Gastroesophageal sphincter (tissue), 4 donors: Measurements from ENCODE around the gene MEF2A. TPM values are rescaled to one million over a fixed set of nuclear protein-coding genes. Genes with fewer than 3 reads are reported as not detected.

Experiments used
- ATAC-seq: fragments of 150-250 bp; one replicate; pipeline ENCODE4 v1.9.1; 2016; ENCODE audit warnings: mild to moderate bottlenecking, moderate library complexity
- H3K27ac ChIP-seq, 4 donors: fragments of 200-600 bp; sonication (generic) in 3 of 4; 1 replicate in 3 of 4; 2 replicates in 1 of 4; pipeline ENCODE4 v1.5.1; 2016 to 2019
- H3K27me3 ChIP-seq: fragments of 200-600 bp; sonication (generic); one replicate; pipeline ENCODE4 v1.5.1; 2019
- H3K36me3 ChIP-seq, 2 donors: fragments of 200-600 bp; sonication (generic); one replicate each; pipeline ENCODE4 v1.5.1; 2019; ENCODE audit warnings: control low read depth in 1 of 2
- H3K4me1 ChIP-seq, 3 donors: fragments of 200-600 bp; sonication (generic); 1 replicate in 2 of 3; 2 replicates in 1 of 3; pipeline ENCODE4 v1.5.1; 2016 to 2019; ENCODE audit warnings: control low read depth in 2 of 3
- H3K4me3 ChIP-seq, 2 donors: fragments of 200-600 bp; sonication (generic); one replicate each; pipeline ENCODE4 v1.5.1; 2019; ENCODE audit warnings: mild to moderate bottlenecking in 1 of 2, moderate library complexity in 1 of 2
- H3K9me3 ChIP-seq, 3 donors: fragments of 200-600 bp; sonication (generic); one replicate each; pipeline ENCODE4 v1.5.1; 2017 to 2019; ENCODE audit warnings: control low read depth in 2 of 3
- EP300 ChIP-seq: sonication (generic); formaldehyde crosslinking; IDR thresholded peaks from one replicate; pipeline ENCODE4 v1.6.1; 2017; ENCODE audit warnings: antibody characterized with exemption, mild to moderate bottlenecking
- POLR2A ChIP-seq, 2 donors: fragments of 450-650 bp; IDR thresholded peaks; one replicate each; pipeline ENCODE4 v1.6.1; 2017; ENCODE audit warnings: antibody characterized with exemption in 2 of 2, mild to moderate bottlenecking in 2 of 2, moderate library complexity in 1 of 2
- POLR2AphosphoS5 ChIP-seq: sonication (generic); formaldehyde crosslinking; IDR thresholded peaks from one replicate; pipeline ENCODE4 v1.6.1; 2017; ENCODE audit warnings: antibody characterized with exemption
- WGBS, 2 donors: methylation state at CpG; one replicate each; pipeline ENCODE4 v1.1.5; 2018; ENCODE audit warnings: low coverage in 1 of 2; 5-methylcytosine and 5-hydroxymethylcytosine counted together
- total RNA-seq, 4 donors: library from RNA; depleted of rRNA; stranded (reverse); fragments of >200 nt; gene quantifications; one replicate each; pipeline ENCODE4 v1.1.0, GENCODE V29; 2016
- TF ChIP-seq, protein P1 (sequence below), 4 experiments: fragments of 200-600 bp in 2 of 4; fragments of 450-650 bp in 2 of 4; sonication (generic) in 1 of 4; IDR thresholded peaks; one replicate each; pipeline ENCODE4 v1.5.1; 2017 to 2019; ENCODE audit warnings: antibody characterized with exemption in 4 of 4, mild to moderate bottlenecking in 2 of 4, moderate library complexity in 2 of 4

Gene MEF2A
- total RNA-seq, 4 donors from 2014 or later, result 68.8 to 133 (median 95.7) TPM

DNA sequence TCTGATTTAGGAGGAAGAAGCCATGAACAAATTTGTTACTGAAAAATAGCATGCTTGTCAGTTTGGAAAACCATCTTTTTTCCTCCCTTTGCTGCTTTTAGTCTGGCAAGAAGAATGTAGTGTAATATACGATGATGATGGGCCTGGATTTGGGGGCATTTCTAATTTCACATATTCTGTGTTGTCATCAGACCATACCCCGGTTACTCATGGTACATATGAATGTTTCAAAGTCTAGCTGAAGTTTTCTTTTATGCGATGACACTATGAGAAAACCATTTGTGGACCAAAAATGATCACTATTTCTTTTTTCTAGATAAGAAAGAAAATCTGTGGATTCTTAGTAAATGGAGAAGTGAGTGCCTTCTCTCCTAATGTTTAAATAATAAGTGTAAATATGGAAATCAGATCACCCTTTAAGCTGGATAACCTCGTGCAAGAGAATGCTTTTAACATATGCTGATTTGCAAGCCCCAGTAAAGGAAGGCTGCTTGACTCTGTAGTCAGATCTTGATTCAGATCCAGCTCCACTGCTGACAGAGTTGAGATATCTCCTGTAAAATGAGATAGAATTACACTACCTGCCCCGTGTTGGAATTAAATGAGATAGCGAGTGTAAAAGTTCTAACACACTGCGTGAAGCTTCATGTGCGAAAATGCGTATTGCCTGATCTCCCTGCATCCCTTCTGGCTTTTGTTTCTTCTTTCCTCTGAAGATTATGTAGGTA is 3.0 kb downstream of the MEF2A start:
- H3K4me1 ChIP-seq, result peaks cover 10 to 70% (median 14%) of the 10 kb centered on the region in 3 donors
- no peaks in the 10 kb centered on the region for H3K27me3 ChIP-seq
- H3K4me3 ChIP-seq, result peak overlapping the region in 1 of 2 donors; percentile 75
- no peaks in the 10 kb centered on the region for H3K9me3 ChIP-seq
- ATAC-seq, result no peak
- H3K27ac ChIP-seq, result peak overlapping the region in 3 of 4 donors; percentile 66 to 98 (median 97)
- WGBS, 2 donors, result 49 to 52% methylated on average over 9 of the region's 9 CpGs
- TF ChIP-seq EP300, result no peak
- TF ChIP-seq POLR2A (IDR thresholded peaks at IDR 0.05), result no peak
- TF ChIP-seq, protein P1, sequence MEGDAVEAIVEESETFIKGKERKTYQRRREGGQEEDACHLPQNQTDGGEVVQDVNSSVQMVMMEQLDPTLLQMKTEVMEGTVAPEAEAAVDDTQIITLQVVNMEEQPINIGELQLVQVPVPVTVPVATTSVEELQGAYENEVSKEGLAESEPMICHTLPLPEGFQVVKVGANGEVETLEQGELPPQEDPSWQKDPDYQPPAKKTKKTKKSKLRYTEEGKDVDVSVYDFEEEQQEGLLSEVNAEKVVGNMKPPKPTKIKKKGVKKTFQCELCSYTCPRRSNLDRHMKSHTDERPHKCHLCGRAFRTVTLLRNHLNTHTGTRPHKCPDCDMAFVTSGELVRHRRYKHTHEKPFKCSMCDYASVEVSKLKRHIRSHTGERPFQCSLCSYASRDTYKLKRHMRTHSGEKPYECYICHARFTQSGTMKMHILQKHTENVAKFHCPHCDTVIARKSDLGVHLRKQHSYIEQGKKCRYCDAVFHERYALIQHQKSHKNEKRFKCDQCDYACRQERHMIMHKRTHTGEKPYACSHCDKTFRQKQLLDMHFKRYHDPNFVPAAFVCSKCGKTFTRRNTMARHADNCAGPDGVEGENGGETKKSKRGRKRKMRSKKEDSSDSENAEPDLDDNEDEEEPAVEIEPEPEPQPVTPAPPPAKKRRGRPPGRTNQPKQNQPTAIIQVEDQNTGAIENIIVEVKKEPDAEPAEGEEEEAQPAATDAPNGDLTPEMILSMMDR (IDR thresholded peaks at IDR 0.05), result no peak
- TF ChIP-seq POLR2AphosphoS5, result no peak
- no peaks in the 10 kb centered on the region for H3K36me3 ChIP-seq

DNA sequence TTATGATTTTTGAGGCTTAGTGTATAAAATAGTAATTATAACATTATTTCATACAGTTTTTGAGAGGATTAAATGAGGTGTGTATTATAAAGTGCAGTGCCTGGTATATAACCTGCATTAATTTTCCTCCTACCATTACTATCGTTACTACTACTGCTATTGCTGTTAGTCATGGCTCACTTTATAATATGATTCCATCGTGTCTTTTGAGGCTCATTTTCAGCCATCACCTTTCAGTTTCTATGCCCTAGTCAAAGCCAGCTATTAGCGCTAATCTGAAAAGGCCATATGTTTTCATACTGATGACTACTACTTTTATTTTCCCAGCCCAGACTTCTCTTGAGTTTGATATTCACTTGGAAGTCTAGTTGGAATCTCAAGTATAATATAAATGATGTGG is 5.5 kb downstream of the MEF2A start:
- H3K27ac ChIP-seq, result peak overlapping the region in 2 of 4 donors; percentile 44 to 45
- WGBS, 2 donors, result 73 to 79% methylated on average over 3 of the region's 3 CpGs

DNA sequence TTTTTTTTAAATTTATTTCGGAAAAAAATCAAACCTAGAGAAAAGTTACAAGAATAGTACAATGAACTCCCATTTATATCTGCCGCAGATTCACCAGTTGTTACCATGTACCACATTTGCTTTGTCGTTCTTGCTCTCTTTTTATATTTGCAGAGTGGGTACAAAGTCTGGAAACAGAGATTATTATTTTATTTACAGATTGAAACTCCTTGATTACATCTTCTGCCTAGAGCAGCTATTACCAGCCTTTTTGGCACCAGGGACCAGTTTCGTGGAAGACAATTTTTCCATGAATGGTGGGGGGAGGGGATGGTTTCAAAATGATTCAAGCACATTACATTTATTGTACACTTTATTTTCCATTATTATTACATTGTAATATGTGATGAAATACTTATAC is 8.3 kb downstream of the MEF2A start:
- H3K9me3 ChIP-seq, result no peaks in the 10 kb centered on the region
- TF ChIP-seq, protein P1 (IDR thresholded peaks at IDR 0.05), result no peak
- no peak for TF ChIP-seq EP300
- TF ChIP-seq POLR2A (IDR thresholded peaks at IDR 0.05), result no peak
- no peak for TF ChIP-seq POLR2AphosphoS5
- peaks cover 4 to 86% (median 10%) of the 10 kb centered on the region in 3 donors for H3K4me1 ChIP-seq
- H3K4me3 ChIP-seq, result no peak overlapping the region
- WGBS, 2 donors, result 72 to 74% methylated on average over 4 of the region's 4 CpGs
- H3K36me3 ChIP-seq, result no peaks in the 10 kb centered on the region
- H3K27ac ChIP-seq, result no peak overlapping the region
- no peak for ATAC-seq
- no peaks in the 10 kb centered on the region for H3K27me3 ChIP-seq

More for the DNA sequence above, 5.5 kb downstream of the MEF2A start:
- TF ChIP-seq EP300 (no peak), POLR2A (IDR thresholded peaks at IDR 0.05) (no peak), POLR2AphosphoS5 (no peak)
- TF ChIP-seq, protein P1 (IDR thresholded peaks at IDR 0.05), result no peak
- ATAC-seq, result no peak
- H3K4me1 ChIP-seq, result peaks cover 4 to 81% (median 10%) of the 10 kb centered on the region in 3 donors
- H3K36me3 ChIP-seq, result no peaks in the 10 kb centered on the region
- no peaks in the 10 kb centered on the region for H3K9me3 ChIP-seq
- H3K27me3 ChIP-seq, result no peaks in the 10 kb centered on the region
- no peak overlapping the region for H3K4me3 ChIP-seq

DNA sequence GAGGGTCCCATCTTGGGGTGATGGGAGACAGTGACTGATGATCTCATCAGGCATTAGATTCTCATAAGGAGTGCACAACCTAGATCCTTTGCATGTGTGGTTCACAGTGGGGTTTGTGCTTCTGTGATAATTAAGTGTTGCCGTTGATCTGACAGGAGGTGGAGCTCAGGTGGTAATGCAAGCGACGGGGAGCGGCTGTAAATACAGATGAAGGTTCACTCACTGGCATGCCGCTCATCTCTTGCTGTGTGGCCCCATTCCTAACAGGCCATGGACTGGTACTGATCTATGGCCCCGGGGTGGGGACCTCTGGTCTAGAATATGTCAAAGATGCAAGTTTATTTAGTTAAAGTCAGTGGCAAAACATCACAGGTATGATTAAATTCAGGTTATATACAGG is 8.7 kb downstream of the MEF2A start:
- no peak overlapping the region for H3K4me3 ChIP-seq
- H3K27me3 ChIP-seq, result no peaks in the 10 kb centered on the region
- peaks cover 7 to 87% (median 10%) of the 10 kb centered on the region in 3 donors for H3K4me1 ChIP-seq
- no peaks in the 10 kb centered on the region for H3K36me3 ChIP-seq
- WGBS, 2 donors, result 84 to 93% methylated on average over 5 to 6 of the region's 6 CpGs
- H3K27ac ChIP-seq, result no peak overlapping the region
- no peak for ATAC-seq
- H3K9me3 ChIP-seq, result no peaks in the 10 kb centered on the region
- TF ChIP-seq, protein P1 (IDR thresholded peaks at IDR 0.05), result no peak
- TF ChIP-seq POLR2A (IDR thresholded peaks at IDR 0.05), result no peak
- no peak for TF ChIP-seq POLR2AphosphoS5
- TF ChIP-seq EP300, result no peak

DNA sequence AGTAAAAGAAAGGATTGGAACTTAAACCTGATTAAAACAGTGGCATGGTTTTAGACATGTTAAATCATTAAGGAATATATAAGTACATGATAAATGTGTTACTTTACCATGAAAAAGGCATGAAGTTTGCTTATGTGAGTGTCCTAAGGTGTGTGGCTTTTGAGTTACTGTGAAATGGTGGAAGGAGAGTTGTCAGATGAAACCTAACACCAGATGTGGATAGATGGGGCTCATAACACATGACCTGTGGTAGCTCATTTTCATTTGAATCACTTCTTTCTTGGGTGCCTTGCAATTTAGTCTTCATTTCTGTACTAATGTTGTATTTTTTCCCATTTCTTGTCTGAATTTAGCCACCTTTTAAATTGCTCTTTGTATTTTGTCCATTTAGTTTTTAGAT is 13.0 kb downstream of the MEF2A start:
- Histone ChIP-seq H3K4me1 (peaks cover 3 to 88% (median 6%) of the 10 kb centered on the region in 3 donors), H3K27ac (no peak overlapping the region), H3K27me3 (no peaks in the 10 kb centered on the region), H3K36me3 (no peaks in the 10 kb centered on the region), H3K9me3 (no peaks in the 10 kb centered on the region), H3K4me3 (no peak overlapping the region)
- no peak for TF ChIP-seq EP300
- TF ChIP-seq, protein P1 (IDR thresholded peaks at IDR 0.05), result no peak
- no peak for TF ChIP-seq POLR2AphosphoS5
- TF ChIP-seq POLR2A (IDR thresholded peaks at IDR 0.05), result no peak
- ATAC-seq, result no peak
